Liver (tissue), 9 donors: ENCODE results near the gene TP53I13. TPM values are rescaled to one million over a fixed set of nuclear protein-coding genes. Genes with fewer than 3 reads are reported as not detected.

ENCODE experiments used
- DNase-seq: peaks from one replicate; pipeline ENCODE4 v3.0.0-alpha.2; 2017; ENCODE audit warnings: low spot score
- H3K27ac ChIP-seq, 2 donors: one replicate each; pipeline ENCODE4 v1.7.0; 2013; ENCODE audit warnings: inconsistent platforms in 2 of 2, low read length in 2 of 2, control low read depth in 1 of 2, low read depth in 1 of 2, mild to moderate bottlenecking in 1 of 2
- H3K27me3 ChIP-seq, 4 donors: one replicate each; pipeline versions ENCODE4 v1.6.1 to v1.7.0; 2013; ENCODE audit warnings: low read length in 3 of 4, inconsistent platforms in 1 of 4, mild to moderate bottlenecking in 1 of 4, moderate library complexity in 1 of 4; ENCODE audit not compliant: control insufficient read depth in 4 of 4, insufficient read depth in 4 of 4
- H3K36me3 ChIP-seq, 4 donors: one replicate each; pipeline versions ENCODE4 v1.6.1 to v1.7.0; 2013; ENCODE audit warnings: low read length in 3 of 4, mild to moderate bottlenecking in 3 of 4, low read depth in 1 of 4, moderate library complexity in 1 of 4; ENCODE audit not compliant: control insufficient read depth in 4 of 4, insufficient read depth in 3 of 4
- H3K4me1 ChIP-seq, 4 donors: one replicate each; pipeline versions ENCODE4 v1.6.1 to v1.7.0; 2013; ENCODE audit warnings: low read length in 3 of 4, mild to moderate bottlenecking in 3 of 4, moderate library complexity in 1 of 4; ENCODE audit not compliant: control insufficient read depth in 4 of 4, insufficient read depth in 4 of 4
- H3K4me3 ChIP-seq, 3 donors: one replicate each; pipeline versions ENCODE4 v1.6.1 to v1.7.0; 2013; ENCODE audit warnings: low read length in 3 of 3, control low read depth in 1 of 3, low read depth in 1 of 3, mild to moderate bottlenecking in 1 of 3
- H3K9ac ChIP-seq, 2 donors: one replicate each; pipeline ENCODE4 v1.7.0; 2013; ENCODE audit warnings: low read length in 2 of 2, mild to moderate bottlenecking in 2 of 2, moderate library complexity in 2 of 2, control low read depth in 1 of 2, low read depth in 1 of 2
- H3K9me3 ChIP-seq, 4 donors: one replicate each; pipeline versions ENCODE4 v1.6.1 to v1.7.0; 2013; ENCODE audit warnings: low read length in 3 of 4; ENCODE audit not compliant: control insufficient read depth in 4 of 4
- FOXA1 ChIP-seq: IDR thresholded peaks from 2 replicates; pipeline ENCODE4 v1.6.1; 2016; ENCODE audit warnings: antibody characterized with exemption
- FOXA2 ChIP-seq: IDR thresholded peaks from 2 replicates; pipeline ENCODE4 v1.6.1; 2016; ENCODE audit warnings: antibody characterized with exemption
- GABPA ChIP-seq, 2 donors: IDR thresholded peaks in 1 of 2; conservative IDR thresholded peaks in 1 of 2; 2 replicates each; pipeline ENCODE4 v1.6.1; 2016; ENCODE audit warnings: antibody characterized with exemption in 2 of 2, mild to moderate bottlenecking in 1 of 2, moderate library complexity in 1 of 2
- HNF4A ChIP-seq, 2 donors: conservative IDR thresholded peaks; 2 replicates each; pipeline ENCODE4 v1.6.1; 2016; ENCODE audit warnings: antibody characterized with exemption in 2 of 2, mild to moderate bottlenecking in 2 of 2
- HNF4G ChIP-seq: IDR thresholded peaks from 2 replicates; pipeline ENCODE4 v1.6.1; 2016; ENCODE audit warnings: antibody characterized with exemption
- JUND ChIP-seq, 2 donors: IDR thresholded peaks; 2 replicates each; pipeline ENCODE4 v1.6.1; 2016; ENCODE audit warnings: antibody characterized with exemption in 2 of 2
- NR2F2 ChIP-seq: IDR thresholded peaks from 2 replicates; pipeline ENCODE4 v1.6.1; 2016; ENCODE audit warnings: antibody characterized with exemption
- RAD21 ChIP-seq, 2 donors: IDR thresholded peaks; 2 replicates each; pipeline ENCODE4 v1.6.1; 2016; ENCODE audit warnings: antibody characterized with exemption in 2 of 2, mild to moderate bottlenecking in 2 of 2
- RXRA ChIP-seq, 2 donors: IDR thresholded peaks; 2 replicates each; pipeline ENCODE4 v1.6.1; 2017 to 2018; ENCODE audit warnings: antibody characterized with exemption in 2 of 2, mild to moderate bottlenecking in 1 of 2
- SP1 ChIP-seq: IDR thresholded peaks from 2 replicates; pipeline ENCODE4 v1.6.1; 2018; ENCODE audit warnings: antibody characterized with exemption, mild to moderate bottlenecking
- TAF1 ChIP-seq: conservative IDR thresholded peaks from 2 replicates; pipeline ENCODE4 v1.6.1; 2016; ENCODE audit warnings: antibody characterized with exemption, mild to moderate bottlenecking
- YY1 ChIP-seq: IDR thresholded peaks from 2 replicates; pipeline ENCODE4 v1.6.1; 2016; ENCODE audit warnings: antibody characterized with exemption, mild to moderate bottlenecking
- ZBTB33 ChIP-seq: IDR thresholded peaks from 2 replicates; pipeline ENCODE4 v1.6.1; 2016; ENCODE audit warnings: antibody characterized with exemption
- WGBS: extraction: QIAGEN DNeasy Blood & Tissue Kit; methylation state at CpG from one replicate; pipeline ENCODE4 v1.1.7; 2013; 5-methylcytosine and 5-hydroxymethylcytosine counted together
- polyA plus RNA-seq, 2 donors: library from polyadenylated mRNA; stranded (reverse) in 1 of 2; unstranded in 1 of 2; fragments of 200-250 nt in 1 of 2; fragments of >200 nt in 1 of 2; fragmentation: Nextera tagmentation in 1 of 2; extraction: Ambion mirVana in 1 of 2; gene quantifications; one replicate each; pipeline versions ENCODE4 v1.2.1 to v1.2.3, GENCODE V29; 2013 to 2015
- total RNA-seq, 2 donors: library from RNA; depleted of rRNA; stranded (reverse); fragments of >200 nt; gene quantifications; one replicate each; pipeline ENCODE4 v1.2.3, GENCODE V29; 2014
- TF ChIP-seq, protein P1 (sequence below): fragments of 150-350 bp; IDR thresholded peaks from 2 replicates; pipeline ENCODE4 v1.5.1; 2017; ENCODE audit warnings: improper control_type of control experiment, low read depth, low read length; ENCODE audit not compliant: missing input control
- TF ChIP-seq, protein P2 (sequence below): IDR thresholded peaks from 2 replicates; pipeline ENCODE4 v1.6.1; 2016; ENCODE audit warnings: antibody characterized with exemption, mild to moderate bottlenecking
- TF ChIP-seq, protein P3 (sequence below): IDR thresholded peaks from 2 replicates; pipeline ENCODE4 v1.6.1; 2016; ENCODE audit warnings: antibody characterized with exemption
- TF ChIP-seq, protein P4 (sequence below): IDR thresholded peaks from 2 replicates; pipeline ENCODE4 v1.6.1; 2016; ENCODE audit warnings: antibody characterized with exemption
- donor health status: healthy.
- donor health status: healthy.
- donor health status: healthy.
- donor health status: healthy.
- donor health status: healthy.

Gene TP53I13
- total and polyA plus RNA-seq, 4 donors, result 12.2 to 42.6 (median 24.5) TPM

DNA sequence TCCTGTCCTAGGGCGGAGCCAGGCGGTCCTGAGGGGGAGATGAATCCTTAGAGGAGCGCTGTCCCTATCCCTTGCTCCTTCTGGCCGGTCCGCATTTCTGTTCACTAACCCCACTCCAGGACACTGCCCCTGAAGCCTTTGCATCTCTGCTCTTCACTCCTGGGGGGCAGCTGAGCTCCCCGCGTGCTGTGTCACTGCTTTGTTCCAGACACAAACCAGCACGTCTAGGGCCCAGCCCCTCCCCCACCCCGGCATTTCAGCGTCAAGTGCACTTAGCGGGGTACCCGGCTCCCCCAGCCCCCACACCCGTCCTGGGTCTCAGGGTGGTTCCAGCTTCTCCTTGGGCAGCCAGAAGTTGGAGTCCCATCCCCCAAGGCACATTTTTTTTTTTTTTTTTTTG is 45.4 kb downstream of the TP53I13 start:
- WGBS, result 12% methylated on average over 13 of the region's 13 CpGs
- DNase-seq, result no peak
- no peak overlapping the region for H3K9ac ChIP-seq
- TF ChIP-seq FOXA1 (no peak), RAD21 (IDR thresholded peaks at IDR 0.05) (no peak), NR2F2 (no peak), TAF1 (no peak), YY1 (no peak), GABPA (IDR thresholded peaks at IDR 0.05 in 1 of 2, conservative IDR thresholded peaks at IDR 0.05 in 1 of 2) (no peak), HNF4A (conservative IDR thresholded peaks at IDR 0.05) (no peak)
- TF ChIP-seq, protein P1, sequence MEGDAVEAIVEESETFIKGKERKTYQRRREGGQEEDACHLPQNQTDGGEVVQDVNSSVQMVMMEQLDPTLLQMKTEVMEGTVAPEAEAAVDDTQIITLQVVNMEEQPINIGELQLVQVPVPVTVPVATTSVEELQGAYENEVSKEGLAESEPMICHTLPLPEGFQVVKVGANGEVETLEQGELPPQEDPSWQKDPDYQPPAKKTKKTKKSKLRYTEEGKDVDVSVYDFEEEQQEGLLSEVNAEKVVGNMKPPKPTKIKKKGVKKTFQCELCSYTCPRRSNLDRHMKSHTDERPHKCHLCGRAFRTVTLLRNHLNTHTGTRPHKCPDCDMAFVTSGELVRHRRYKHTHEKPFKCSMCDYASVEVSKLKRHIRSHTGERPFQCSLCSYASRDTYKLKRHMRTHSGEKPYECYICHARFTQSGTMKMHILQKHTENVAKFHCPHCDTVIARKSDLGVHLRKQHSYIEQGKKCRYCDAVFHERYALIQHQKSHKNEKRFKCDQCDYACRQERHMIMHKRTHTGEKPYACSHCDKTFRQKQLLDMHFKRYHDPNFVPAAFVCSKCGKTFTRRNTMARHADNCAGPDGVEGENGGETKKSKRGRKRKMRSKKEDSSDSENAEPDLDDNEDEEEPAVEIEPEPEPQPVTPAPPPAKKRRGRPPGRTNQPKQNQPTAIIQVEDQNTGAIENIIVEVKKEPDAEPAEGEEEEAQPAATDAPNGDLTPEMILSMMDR, result no peak
- TF ChIP-seq, protein P2, sequence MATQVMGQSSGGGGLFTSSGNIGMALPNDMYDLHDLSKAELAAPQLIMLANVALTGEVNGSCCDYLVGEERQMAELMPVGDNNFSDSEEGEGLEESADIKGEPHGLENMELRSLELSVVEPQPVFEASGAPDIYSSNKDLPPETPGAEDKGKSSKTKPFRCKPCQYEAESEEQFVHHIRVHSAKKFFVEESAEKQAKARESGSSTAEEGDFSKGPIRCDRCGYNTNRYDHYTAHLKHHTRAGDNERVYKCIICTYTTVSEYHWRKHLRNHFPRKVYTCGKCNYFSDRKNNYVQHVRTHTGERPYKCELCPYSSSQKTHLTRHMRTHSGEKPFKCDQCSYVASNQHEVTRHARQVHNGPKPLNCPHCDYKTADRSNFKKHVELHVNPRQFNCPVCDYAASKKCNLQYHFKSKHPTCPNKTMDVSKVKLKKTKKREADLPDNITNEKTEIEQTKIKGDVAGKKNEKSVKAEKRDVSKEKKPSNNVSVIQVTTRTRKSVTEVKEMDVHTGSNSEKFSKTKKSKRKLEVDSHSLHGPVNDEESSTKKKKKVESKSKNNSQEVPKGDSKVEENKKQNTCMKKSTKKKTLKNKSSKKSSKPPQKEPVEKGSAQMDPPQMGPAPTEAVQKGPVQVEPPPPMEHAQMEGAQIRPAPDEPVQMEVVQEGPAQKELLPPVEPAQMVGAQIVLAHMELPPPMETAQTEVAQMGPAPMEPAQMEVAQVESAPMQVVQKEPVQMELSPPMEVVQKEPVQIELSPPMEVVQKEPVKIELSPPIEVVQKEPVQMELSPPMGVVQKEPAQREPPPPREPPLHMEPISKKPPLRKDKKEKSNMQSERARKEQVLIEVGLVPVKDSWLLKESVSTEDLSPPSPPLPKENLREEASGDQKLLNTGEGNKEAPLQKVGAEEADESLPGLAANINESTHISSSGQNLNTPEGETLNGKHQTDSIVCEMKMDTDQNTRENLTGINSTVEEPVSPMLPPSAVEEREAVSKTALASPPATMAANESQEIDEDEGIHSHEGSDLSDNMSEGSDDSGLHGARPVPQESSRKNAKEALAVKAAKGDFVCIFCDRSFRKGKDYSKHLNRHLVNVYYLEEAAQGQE, result no peak
- no peak overlapping the region for H3K27ac ChIP-seq
- H3K9me3 ChIP-seq, result no peaks in the 10 kb centered on the region
- H3K4me3 ChIP-seq, result no peak overlapping the region
- H3K4me1 ChIP-seq, result peaks cover 19 to 51% (median 38%) of the 10 kb centered on the region in 4 donors
- peaks cover 0 to 10% (median 1%) of the 10 kb centered on the region in 4 donors for H3K27me3 ChIP-seq
- no peaks in the 10 kb centered on the region for H3K36me3 ChIP-seq

DNA sequence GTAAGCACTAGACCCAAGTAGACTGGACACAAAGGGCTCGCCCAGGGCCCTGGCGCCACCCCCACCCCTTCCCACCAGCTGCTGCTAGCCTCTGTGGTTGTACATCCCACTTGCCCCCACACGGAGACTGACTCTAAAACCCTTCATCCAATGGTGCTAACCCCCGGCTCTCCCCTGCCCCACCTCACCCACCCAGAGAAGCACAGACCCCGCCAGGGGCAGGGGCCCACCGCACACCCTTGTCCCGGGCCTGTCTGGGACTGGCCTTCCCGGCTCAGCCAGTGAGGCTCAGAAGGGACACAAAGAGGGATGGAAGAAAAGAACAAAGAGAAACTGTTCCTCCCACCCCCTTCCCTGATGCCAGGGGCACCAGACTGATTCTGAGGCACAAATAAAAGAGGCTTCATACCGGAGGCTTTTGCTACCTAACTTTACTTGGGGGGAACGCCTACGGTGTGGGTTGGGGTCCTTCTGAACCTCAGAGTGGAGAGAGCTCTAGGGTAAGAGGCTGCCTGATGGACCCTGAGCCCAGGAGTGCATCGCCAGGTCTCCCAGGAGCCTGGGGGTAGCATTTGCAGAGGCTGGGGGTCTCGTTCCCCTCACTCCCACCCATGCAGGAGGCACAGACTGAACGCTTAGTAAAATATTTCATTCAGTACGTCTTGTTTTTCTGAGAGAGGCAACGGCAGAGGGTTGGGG is 46.0 kb downstream of the TP53I13 start:
- no peaks in the 10 kb centered on the region for H3K36me3 ChIP-seq
- no peak for DNase-seq
- WGBS, result 43% methylated on average over 16 of the region's 16 CpGs
- no peak overlapping the region for H3K4me3 ChIP-seq
- H3K4me1 ChIP-seq, result peaks cover 19 to 51% (median 38%) of the 10 kb centered on the region in 4 donors
- no peak overlapping the region for H3K27ac ChIP-seq
- H3K27me3 ChIP-seq, result peaks cover 0 to 10% (median 2%) of the 10 kb centered on the region in 4 donors
- H3K9ac ChIP-seq, result no peak overlapping the region
- no peaks in the 10 kb centered on the region for H3K9me3 ChIP-seq
- TF ChIP-seq HNF4G (no peak), YY1 (no peak), TAF1 (no peak), RXRA (IDR thresholded peaks at IDR 0.05) (no peak), GABPA (IDR thresholded peaks at IDR 0.05 in 1 of 2, conservative IDR thresholded peaks at IDR 0.05 in 1 of 2) (no peak), NR2F2 (no peak), ZBTB33 (no peak), FOXA1 (no peak), FOXA2 (no peak), SP1 (no peak), RAD21 (IDR thresholded peaks at IDR 0.05) (no peak), JUND (IDR thresholded peaks at IDR 0.05) (no peak)
- TF ChIP-seq, protein P3, sequence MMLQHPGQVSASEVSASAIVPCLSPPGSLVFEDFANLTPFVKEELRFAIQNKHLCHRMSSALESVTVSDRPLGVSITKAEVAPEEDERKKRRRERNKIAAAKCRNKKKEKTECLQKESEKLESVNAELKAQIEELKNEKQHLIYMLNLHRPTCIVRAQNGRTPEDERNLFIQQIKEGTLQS, result no peak
- TF ChIP-seq, protein P2, result no peak
- TF ChIP-seq, protein P4, sequence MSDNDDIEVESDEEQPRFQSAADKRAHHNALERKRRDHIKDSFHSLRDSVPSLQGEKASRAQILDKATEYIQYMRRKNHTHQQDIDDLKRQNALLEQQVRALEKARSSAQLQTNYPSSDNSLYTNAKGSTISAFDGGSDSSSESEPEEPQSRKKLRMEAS, result no peak
- TF ChIP-seq, protein P1, result no peak
